ENCODE measurements around the gene GRPR.
"Not testable (repeated sequence)": the region's sequence is repeated elsewhere in the genome, so short reads cannot be mapped to it uniquely, and the experiment has no call there.

The GRPR gene

GRCh38 chrX:16175329-16176061, 52.1 kb downstream of the GRPR start:
- no peak for DNase-seq (ENCODE audit: low read depth in 1 of 2, low spot score in 1 of 2)

DNA sequence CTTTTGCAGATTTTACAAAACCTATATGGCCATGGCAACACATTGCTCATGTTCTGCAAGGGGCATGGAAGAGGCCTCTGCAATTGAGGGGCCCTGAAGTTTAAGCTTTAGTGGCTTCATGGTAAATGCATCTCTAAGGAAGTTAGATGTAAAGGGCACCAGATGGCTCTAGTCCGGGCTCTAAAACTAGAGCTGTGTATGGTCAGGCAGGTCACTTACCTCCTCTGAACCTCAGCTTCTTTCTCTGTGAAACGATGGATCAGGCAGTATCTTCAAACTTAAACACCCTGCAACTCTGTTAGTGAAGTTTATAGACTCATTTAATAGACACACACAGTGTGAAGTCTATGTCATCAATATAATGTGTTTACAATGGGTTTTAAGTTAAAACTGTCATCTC, 53.9 kb downstream of the GRPR start:
- no peak for DNase-seq (ENCODE audit: low read depth in 1 of 2, low spot score in 1 of 2)

- DNase-seq (ENCODE audit: low read depth in 1 of 2, low spot score in 1 of 2), result not testable (repeated sequence)
Observed at GRCh38 chrX:16183843-16184242, 60.5 kb downstream of the GRPR start.

DNA sequence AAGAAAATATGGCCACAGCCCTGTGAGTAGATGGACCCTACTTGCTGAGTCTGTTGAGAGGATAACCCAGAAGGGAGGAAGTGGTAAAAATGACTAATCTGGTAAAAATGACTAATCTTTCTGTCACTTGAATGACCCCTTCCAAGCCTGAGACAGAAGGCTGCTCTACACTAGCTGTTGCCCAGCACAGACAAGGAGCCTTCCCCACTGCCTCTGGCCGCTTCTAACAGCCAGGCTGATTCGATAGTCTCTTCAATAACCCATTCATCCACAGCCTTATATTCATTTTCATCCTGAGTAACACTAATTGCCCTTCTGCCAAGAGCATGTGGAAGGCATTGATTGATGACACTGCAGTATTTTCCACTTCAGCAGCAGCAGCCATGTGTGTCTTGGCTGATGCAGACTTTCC, 62.4 kb downstream of the GRPR start:
- no peak for DNase-seq (ENCODE audit: low read depth in 1 of 2, low spot score in 1 of 2)

GRCh38 chrX:16186380-16187007, 63.1 kb downstream of the GRPR start:
- no peak for DNase-seq (ENCODE audit: low read depth in 1 of 2, low spot score in 1 of 2)

- DNase-seq (ENCODE audit: low read depth in 1 of 2, low spot score in 1 of 2), result no peak
Observed at GRCh38 chrX:16187024-16187760, 63.8 kb downstream of the GRPR start.

GRCh38 chrX:16188687-16189086, 65.3 kb downstream of the GRPR start:
- DNase-seq (ENCODE audit: low read depth in 1 of 2, low spot score in 1 of 2), result no peak

DNA sequence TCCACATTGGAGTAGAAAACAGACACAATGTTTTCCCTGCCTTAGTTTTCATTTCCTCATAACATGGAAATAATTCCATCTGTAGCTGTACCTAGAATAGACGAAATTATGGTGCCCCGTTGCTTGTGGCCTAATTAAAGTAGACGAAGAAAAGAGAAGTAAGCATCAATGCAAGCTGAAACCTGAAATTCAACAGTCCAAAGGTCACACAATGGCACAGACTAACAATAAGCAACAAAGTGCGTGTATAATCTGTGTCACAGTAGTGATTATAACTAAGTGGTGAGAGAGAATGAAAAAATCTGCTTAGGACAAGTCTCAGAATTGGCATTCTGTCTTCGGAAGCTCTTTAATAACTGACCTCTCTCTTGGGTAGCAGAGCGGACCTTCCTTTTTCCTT, 68.2 kb downstream of the GRPR start:
- DNase-seq (ENCODE audit: low read depth in 1 of 2, low spot score in 1 of 2), result no peak

DNA sequence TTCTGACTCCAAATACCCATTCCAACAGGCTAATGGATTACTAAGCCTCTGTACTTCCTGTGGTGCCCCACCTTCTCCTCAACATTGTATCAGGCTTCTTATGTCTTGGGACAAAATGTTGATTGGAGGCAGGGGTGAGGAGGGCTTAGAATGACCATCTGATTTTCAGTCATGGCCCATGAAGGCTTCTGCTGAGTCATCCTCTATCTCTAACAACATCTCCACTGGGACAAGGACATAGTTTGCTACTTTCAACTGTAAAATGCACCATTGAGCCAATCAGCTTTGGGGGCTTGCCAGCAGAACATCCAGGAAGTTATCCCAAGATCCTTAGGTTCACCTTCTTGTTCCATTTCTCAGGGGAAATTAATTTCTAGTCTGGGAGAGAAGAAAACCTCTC, 73.5 kb downstream of the GRPR start:
- no peak for DNase-seq (ENCODE audit: low read depth in 1 of 2, low spot score in 1 of 2)

DNA sequence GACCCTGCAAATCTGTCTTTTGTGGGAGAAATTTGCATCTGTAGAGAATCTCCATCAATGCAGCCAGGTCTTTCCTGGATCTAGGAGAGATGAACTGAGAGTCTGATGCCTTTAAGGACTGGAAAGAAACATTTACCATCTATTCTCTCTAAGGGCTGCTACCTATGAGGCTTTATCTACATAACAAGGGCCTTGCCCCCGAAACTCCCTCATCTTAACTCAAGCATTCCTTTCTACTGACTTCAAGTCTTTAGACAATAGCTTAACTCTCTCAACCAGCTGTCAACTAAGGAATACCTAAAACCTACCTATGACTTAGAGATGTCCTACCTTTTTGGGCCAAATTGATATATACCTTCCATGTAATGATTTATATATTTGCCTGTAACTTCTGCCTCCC, 76.0 kb downstream of the GRPR start:
- no peak for DNase-seq (ENCODE audit: low read depth in 1 of 2, low spot score in 1 of 2)

DNA sequence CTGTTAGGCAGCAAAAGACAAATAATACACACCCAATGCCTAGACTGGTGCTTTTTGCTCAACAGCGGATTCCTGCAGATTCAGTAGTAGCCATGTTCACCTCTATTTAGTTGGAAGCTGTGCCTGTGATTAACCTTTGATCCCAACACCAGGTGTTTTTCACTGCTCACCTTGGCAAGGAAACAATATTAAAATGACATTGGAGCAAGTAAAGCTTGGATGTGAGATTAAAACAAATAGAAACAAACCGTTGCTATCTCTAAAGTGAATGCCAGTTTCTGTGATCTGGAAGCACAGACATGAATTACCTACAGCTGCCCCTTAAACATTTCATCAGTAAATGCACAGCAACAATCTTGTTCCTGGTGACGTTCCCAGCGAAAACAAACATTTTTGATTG, 79.6 kb downstream of the GRPR start:
- DNase-seq (ENCODE audit: low read depth in 1 of 2, low spot score in 1 of 2), result no peak

Data from activated CD4-positive, alpha-beta T cell treated with anti-CD3 and anti-CD28 coated beads, Interleukin-2, amount 50 U/mL, for 24 hours (primary cell).